ENCODE results near the gene GOLGA8F.
"Not testable (repeated sequence)": the region's sequence is repeated elsewhere in the genome, so short reads cannot be mapped to it uniquely, and the experiment has no call there.

GOLGA8F gene

DNA sequence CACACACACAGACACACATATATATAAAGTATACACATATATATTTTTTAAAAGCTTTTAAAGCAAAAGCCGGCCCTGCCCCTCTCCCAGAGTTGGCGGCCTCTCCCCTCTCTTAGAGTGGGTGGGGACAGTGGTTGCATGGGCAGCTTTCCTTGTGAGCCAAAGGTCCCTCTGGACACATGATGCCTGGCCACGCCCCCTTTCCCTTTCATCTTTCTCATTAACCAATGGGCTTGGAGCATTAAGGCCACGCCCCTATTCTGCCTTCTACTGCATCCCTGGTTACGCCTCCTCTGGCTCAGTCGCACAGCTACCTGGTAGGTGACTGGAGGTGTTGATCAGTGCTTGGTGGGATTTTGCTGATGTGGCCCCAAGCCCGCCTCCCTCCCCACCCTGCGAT is at the start of gene GOLGA8F:
Gene GOLGA8F (plus strand): TSS at position 301 of the 400 bp plus-strand sequence. CDS start 98 bp downstream, at position 399.
- DNase-seq (ENCODE audit: low read depth, low spot score); H3K4me3 ChIP-seq (ENCODE audit: low read depth, low read length); in situ Hi-C loops (cut with HindIII; ENCODE audit: low sequenced_read_pairs): not testable (repeated sequence)

- in situ Hi-C loops (cut with HindIII; ENCODE audit: low sequenced_read_pairs); H3K4me3 ChIP-seq (ENCODE audit: low read depth, low read length); DNase-seq (ENCODE audit: low read depth, low spot score): not testable (repeated sequence)
Observed at GRCh38 chr15:28357984-28358383, 20.5 kb upstream of the GOLGA8F start, which contains the start of gene GOLGA6L24. TSS of gene GOLGA6L24 (minus strand) at chr15:28358084. CDS start at chr15:28358023, 61 bp downstream.

DNA sequence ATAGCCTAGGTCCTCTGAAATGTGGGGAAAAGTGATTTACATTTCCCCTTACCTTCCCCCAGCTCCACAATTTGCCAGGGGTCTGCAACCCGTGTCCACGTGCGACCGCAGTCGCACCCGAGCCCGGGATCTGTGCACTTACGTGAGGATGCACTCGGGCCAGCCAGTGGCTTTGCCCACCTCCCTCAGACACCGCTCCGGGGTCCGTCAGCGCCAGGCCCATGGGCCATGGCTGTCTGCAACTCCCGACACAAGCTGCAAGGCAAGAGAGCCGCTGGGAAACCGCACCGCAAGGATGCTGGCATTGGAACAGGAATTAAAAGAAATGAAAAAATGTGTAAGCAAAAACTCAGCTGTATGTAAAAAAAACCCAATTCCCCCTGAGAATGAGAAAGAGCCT is 13.0 kb upstream of the GOLGA8F start:
- DNase-seq (ENCODE audit: low read depth, low spot score); in situ Hi-C loops (cut with HindIII; ENCODE audit: low sequenced_read_pairs); H3K4me3 ChIP-seq (ENCODE audit: low read depth, low read length): not testable (repeated sequence)

DNA sequence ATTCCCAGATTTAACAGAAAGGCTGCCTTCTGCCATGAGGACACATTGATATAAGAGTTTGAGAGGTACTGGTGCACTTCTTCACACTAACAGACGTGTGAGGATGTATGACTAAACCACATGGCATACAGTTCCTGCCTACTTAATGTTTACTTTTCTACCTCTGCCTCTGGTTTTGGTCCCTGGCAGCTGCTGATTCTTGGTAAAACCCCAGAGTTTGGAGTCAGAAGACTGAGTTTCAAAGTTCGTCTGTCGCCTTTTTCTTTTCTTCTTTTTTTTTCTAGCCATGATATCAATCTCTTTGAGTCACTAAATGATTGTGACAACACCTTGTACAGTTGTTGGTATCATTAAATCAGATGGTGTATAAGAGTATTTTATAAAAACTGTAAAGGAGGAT is 1.6 kb downstream of the GOLGA8F start:
- in situ Hi-C loops (cut with HindIII; ENCODE audit: low sequenced_read_pairs); H3K4me3 ChIP-seq (ENCODE audit: low read depth, low read length); DNase-seq (ENCODE audit: low read depth, low spot score): not testable (repeated sequence)

DNA sequence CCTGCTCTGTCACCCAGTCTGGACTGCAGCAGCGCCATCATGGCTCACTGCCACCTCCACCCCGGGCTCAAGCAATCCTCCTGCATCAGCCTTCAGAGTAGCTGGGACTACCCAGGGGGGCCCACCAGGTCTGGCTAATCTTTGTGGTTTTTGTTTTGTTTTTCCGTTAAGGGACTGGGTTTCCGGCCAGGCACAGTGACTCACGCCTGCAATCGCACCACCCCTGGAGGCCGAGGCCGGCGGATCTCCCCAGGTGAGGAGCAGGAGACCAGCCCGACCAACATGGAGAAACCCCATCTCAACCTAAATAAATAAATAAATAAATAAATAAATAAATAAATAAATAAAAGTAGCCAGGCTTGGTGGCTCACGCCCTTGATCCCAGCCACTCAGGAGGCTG is 17.6 kb downstream of the GOLGA8F start:
- H3K4me3 ChIP-seq (ENCODE audit: low read depth, low read length); in situ Hi-C loops (cut with HindIII; ENCODE audit: low sequenced_read_pairs); DNase-seq (ENCODE audit: low read depth, low spot score): not testable (repeated sequence)

DNA sequence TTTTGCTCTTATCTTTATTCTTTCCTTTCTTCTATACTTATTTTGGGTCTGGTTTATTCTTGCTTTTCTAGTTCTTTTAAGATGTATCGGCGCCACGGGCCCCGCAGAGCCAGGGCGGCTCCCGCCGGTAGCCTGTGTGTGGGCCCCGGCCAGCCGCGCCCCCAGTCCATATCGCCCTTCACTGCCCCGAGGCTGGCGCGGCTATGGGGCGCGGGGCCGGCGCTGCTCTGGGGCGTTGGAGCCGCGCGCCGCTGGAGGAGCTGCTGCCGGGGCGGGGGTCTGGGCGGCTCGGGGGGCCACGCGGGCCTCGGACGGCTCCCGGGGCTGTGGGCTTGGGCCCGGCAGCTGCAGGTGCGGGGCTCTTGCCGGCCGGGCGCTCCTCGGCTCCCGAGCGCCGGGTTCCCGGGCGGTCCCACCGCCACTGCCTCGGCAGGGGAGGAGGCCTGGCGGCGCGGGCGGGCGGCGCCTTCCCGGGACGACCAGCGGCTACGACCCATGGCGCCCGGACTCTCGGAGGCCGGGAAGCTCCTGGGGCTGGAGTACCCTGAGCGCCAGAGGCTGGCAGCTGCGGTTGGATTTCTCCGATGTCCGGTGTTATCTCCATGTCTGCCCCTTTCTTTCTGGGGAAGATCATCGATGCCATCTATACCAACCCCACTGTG is 24.4 kb downstream of the GOLGA8F start:
- in situ Hi-C loops (cut with HindIII; ENCODE audit: low sequenced_read_pairs); H3K4me3 ChIP-seq (ENCODE audit: low read depth, low read length); DNase-seq (ENCODE audit: low read depth, low spot score): not testable (repeated sequence)

DNA sequence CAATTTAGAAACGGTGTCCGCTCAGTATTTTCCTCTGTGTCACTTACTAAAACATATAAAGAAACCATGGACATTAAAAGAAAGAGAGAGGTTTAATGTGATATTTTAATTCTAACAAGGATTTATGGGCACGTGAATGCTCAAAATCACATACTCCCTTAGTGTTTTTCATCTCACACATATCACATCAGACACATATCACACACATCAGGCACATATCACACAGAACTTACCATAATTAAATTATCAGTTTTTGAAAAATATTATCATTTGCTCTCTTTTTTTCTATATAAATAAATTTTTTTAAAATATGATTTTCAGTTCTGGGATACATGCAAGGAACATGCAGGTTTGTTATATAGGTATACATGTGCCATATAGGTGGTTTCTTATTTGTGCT is 42.0 kb downstream of the GOLGA8F start:
- in situ Hi-C loops (cut with HindIII; ENCODE audit: low sequenced_read_pairs); DNase-seq (ENCODE audit: low read depth, low spot score); H3K4me3 ChIP-seq (ENCODE audit: low read depth, low read length): not testable (repeated sequence)

DNA sequence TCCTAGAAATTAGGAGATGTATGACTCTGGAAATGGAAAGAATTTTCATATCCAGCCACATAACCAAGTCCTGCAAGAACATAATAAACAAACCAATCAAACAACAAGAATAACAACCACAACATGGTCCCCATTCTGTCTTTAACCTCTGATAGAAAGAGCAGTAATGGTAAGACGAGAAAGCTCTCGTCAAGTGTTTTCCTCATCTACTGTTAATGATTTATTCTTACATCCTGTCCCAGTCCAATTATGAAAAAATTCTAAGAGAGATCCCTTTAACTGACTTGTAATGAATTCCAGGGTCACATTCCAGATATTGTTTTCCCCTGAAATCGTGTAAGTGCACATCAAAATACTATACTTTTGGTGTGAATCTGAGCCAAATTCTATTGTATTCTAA is 57.1 kb downstream of the GOLGA8F start:
- H3K4me3 ChIP-seq (ENCODE audit: low read depth, low read length); in situ Hi-C loops (cut with HindIII; ENCODE audit: low sequenced_read_pairs); DNase-seq (ENCODE audit: low read depth, low spot score): not testable (repeated sequence)

Data from astrocyte of the spinal cord (primary cell).